ENCODE results near the gene PRELP. TPM values are rescaled to one million over a fixed set of nuclear protein-coding genes. Genes with fewer than 3 reads are reported as not detected.
A peak's percentile ranks its signal among the peaks of the same experiment; 100 is the strongest.

Gene PRELP
- total RNA-seq, 1 donor from 2014 or later, result 0.11 TPM

DNA sequence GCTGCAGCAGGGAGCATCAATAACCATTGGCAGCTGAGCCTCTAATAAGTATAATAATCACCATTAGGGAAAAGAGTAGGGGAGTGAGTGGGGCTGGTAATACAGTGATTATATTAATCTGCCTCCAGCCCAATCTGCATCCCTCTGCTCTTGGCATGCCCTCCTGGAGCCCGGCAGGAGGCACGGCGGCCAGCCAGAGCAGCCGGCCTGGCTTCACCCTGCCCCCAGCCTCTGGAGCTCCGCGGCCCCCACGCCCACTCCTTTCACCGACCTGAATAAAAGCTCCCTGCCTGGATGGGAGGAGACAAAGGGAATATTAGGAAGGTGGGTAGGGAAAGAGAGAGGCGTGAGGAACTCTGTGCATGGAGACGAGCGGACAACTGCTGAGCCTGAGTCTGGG lies 46.6 kb downstream of the PRELP start:
- DNase-seq (ENCODE audit: low read depth), result no peak

DNA sequence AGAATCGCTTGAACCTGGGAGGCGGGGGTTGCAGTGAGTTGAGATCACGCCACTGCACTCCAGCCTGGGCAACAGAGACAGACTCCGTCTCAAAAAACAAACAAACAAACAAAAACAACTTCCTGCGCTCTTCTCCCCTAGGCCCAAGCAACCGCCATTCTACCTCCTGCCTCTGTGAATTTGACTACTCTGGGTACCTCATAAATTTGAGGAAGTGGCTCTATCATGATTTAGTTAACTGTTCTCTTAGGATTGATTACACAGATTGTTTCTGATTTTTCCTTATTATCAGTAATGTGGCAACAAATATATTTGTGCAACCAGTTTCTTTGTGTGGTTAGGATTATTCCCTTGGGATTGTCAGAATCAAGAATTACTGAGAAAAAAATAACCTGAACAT lies 48.1 kb downstream of the PRELP start:
- DNase-seq (ENCODE audit: low read depth), result no peak

DNA sequence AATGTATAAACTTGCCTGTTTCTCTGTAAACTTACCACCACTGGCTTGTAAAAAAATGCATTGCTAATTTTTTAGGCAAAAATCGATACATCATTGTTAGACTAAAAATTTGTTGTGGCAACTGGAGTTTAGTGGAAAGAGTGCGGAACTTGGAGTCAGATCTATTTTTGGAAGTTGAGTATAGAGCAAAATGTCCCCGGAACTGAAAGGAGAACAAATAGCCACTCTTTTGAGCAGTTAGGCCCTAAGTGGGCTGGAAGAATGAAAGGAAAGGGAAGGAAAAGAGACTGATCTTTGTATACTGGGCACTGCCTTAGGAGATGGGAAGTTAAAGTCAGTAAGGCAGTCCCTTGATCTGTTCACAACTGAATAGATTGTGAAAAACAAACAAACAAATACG lies 48.5 kb downstream of the PRELP start:
- no peak for DNase-seq (ENCODE audit: low read depth)

DNA sequence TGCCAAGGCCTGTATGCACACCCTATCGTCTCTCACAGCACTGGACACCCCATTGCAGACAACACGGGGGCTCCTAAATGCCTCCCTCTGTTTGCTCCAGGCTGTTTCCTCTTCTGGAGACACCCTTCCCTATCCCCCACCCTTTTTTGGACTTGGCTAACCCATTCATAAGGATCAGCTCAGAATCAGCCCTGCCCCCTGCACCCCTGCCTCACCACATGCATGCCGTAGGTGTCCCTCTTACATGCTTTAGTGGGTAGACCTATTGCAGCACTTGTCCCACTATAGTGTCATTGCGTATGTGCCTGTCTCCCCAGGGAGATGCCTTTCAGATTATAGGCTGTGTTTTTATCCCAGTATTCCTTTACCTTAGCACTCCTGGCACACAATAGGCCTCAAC lies 49.2 kb downstream of the PRELP start:
- DNase-seq (ENCODE audit: low read depth), result no peak

DNA sequence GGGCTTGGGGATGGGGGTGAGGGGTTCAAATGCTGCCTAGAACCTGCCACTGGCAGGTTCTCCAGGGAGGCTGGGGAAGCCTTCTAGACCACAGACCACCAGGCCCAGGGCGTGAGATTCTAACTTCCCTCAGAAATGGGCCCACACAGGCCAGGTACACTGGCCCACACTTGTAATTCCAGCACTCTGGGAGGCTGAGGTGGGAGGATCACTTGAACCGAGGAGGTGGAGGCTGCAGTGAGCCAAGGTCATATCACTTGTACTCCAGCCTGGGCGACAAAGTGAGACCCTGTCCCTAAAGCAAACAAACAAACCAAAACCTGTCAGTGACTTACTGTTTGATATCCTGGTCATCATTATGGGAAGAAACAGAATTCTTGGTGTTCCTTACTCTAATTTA lies 50.1 kb downstream of the PRELP start:
- no peak for DNase-seq (ENCODE audit: low read depth)

DNA sequence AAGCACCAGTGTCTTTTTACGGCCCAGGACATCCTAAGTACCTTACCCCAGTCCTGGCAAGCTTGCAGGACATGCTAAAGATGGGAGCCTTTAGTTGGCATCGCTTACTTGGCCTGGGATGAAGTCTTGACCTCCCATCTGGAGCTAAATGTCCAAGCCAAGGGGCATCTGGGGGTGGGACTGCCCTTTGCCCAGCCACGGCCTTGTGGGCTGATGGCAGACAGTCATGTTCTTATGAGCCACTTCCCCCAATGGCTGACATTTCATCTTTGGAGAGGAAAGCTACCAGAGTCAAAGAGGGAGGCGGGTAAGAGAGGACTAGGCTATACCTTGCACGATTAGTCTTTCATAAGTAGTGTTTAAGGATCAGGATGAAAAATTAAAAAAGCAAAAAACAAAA lies 50.5 kb downstream of the PRELP start:
- DNase-seq (ENCODE audit: low read depth), result no peak

DNA sequence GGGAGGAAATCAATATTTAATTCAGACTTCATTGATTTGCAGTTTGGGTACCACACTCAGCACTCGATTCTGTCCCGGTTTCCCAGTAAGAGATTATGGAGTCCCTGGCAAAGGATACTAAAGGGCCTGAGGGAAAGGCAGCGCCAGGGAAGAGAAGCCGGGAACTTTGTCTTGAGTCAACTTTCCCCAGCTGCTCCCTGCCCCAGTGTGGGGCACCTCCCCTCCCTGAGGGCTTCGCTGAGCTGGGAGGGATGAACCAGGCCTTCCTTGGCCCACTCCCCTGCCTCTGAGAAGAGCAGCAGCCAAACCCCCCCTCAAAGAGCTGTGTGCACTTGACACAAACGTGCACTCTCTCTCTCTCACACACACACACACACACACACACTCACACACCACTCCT lies 51.0 kb downstream of the PRELP start:
- no peak for DNase-seq (ENCODE audit: low read depth)

DNA sequence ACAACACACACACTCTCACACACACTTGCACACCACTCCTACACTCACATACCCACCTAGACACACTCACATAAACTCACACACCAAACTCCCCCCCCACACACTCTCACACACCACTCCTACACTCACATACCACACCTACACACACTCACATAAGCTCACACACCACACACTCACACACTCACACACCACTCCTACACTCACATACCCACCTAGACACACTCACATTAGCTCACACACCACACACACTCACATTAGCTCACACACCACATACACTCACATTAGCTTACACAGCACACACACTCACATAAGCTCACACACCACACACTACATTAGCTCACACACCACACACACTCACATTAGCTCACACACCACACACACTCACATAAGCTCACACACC lies 51.4 kb downstream of the PRELP start:
- DNase-seq (ENCODE audit: low read depth), result no peak

DNA sequence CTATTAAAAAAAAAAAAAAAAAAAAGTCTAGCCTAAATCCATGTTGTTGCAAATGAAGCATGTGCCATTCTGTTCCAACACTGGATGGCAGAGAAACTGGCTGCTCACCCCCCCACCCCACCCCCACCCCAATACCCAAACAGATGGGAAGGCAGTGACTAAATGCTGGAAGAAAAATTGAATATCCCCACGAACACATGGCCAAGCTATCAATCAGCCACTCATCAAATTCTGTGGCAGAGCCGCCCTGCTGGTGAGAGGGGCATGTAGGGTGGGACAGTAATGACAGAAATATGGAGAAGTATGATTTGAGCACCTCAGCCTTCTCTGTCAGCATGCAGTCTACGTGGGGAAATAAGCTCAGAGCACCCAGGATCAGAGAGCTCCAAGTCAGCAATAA lies 52.5 kb downstream of the PRELP start:
- no peak for DNase-seq (ENCODE audit: low read depth)

DNA sequence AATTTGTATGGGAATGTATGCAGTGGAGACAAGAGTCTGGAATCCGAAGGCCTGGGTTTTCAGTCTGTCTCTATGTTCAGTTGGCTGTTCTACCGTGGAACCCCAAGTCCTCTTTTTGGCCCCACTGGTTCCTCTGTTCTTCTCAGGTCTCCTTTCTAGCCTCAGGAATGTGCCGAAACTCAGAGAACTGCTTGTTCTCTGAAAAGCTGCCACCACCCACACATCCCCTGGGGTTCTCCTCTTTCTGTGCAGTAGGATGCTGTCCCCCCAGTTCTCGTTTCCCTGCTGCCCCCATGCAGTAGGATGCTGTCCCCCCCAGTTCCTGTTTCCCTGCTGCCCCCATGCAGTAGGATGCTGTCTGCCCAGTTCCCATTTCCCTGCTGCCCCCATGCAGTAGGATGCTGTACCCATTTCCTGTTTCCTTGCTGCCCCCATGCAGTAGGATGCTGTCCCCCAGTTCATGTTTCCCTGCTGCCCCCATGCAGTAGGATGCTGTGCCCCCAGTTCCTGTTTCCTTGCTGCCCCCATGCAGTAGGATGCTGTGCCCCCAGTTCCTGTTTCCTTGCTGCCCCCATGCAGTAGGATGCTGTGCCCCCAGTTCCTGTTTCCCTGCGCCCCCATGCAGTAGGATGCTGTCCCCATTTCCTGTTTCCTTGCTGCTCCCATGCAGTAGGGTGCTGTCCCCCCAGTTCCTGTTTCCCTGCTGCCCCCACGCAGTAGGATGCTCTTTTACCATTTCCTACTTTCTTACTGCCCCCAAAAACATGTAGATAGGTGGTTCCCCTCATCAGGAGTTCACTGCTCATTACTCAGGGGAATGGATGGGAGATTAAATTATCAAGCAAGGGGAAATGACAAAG lies 53.6 kb downstream of the PRELP start:
- DNase-seq (ENCODE audit: low read depth), result no peak

DNA sequence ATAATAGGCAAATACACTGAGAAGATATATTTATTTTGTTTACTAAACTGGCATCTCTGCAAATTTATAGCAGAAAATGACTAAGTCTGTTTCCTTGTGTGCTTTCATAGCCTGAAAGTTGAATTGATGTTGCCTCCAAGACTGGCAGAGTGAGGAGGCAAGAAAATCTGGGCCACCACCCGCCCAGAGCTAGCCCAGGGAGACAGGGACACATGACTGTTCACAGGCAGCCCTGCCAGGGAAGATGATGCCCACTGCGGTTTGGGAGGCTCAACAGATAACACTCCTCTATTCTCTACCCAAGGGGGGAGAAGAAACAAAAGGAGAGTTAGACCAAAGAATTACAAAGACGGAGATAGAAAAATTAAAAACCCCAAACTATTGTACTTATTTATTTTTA lies 55.5 kb downstream of the PRELP start:
- no peak for DNase-seq (ENCODE audit: low read depth)

DNA sequence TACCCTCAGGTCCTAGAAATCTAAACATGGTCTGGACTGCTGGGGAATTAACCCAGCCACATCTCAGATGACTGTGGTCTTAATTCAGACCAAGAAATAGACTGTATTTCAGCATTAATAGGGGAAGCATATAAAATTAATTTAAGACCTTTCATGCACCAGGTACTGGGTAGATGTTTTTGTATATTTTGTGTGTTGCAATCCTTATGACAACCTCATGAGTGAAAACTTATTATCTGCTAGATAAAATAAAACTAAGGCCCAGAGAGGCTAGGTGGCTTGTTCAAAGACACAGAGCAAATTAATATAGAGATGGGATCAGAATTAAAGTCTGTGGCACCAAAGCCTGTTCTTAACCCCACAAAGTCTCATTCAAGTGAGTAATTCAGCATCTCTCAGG lies 58.4 kb downstream of the PRELP start:
- no peak for DNase-seq (ENCODE audit: low read depth)

DNA sequence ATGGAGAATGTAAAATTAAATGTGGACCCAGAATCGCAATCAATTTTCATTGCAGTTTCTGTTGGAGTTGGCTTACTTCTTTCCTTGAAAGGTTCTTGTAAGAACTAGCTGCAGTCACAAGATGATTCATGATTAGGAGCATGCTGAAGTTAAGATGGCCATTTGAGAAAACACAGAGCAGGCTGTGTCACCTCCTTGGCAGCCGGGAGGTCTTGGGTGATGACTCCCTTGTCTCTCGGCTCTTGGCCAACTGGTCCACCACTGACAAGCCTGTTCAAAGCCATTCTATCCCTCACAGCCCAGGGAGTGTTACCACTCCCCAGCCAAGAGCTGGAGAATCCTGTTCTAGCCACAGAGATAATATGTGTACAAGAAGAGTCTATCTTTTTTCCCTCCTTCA lies 58.9 kb downstream of the PRELP start:
- DNase-seq (ENCODE audit: low read depth), result peak; percentile 92

DNA sequence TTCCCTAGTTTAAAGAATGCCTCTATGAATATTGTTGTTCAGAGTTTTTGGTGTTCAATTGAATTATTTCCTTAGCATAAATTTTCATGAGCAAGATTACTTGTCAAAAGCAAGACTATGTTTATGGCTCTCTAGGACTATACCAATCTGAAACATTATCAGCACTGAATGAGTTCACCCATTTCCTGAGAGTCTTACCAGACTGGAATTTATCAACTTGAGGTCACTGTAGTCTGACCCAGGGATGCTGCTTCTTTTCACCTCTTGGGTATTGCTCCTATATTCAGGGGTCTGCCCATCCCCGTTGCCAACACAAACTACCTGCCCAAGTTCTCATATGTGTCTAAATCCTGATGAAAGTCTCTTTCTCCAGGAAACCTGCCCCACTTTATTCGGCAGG lies 61.0 kb downstream of the PRELP start:
- DNase-seq (ENCODE audit: low read depth), result no peak

DNA sequence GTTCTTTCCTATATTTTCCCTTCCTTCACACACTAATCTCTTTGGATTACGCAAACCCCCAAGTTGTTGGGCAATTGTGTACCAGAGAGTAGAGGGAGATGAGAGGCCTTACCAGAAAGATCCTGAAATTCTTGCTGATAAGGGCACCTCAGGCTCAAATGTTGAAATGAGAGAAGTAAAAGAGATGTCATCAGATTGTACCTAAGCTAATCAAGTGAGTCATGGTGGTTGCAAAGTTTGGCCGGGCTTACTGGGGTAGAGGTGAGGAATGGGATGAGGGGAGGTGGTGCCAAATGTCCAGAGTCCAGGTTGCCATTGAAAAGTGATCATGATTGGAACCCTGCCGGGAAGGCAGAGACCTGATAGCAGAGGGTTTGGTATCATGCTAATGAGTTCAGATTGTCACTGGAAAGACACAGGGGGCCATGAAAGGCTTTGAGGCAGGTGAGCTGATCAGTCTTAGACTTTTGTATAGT lies 61.4 kb downstream of the PRELP start:
- no peak for DNase-seq (ENCODE audit: low read depth)

DNA sequence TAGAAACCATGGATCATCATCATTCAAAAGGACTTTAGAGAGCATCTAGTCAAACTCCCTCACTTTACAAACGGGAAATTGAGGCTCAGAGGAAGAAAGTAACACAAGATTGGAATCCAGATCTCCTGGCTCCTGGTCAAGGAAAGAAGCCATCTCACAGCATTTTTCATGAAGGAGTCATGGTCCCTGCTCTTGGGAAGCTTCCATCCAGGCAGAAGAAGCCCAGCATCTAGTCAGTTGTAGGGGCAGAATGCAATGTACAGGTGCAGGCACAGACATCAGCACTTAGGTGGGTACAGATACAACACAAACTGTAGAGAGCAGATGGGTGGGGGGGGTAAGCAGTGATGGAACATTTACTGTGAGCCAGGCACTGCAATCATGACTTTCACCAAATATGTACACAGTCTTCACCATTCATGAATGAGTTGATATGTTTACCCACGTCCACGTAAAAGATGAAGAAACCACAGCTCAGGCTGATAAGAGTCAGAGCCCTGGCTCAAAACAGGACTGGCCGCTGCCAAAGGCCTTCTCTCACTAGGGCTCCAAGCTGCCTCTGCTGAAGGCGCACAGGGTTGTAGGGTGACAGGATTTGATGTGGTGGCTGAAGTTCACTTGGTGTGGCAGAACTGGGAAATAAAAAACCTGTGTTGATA lies 62.3 kb downstream of the PRELP start:
- DNase-seq (ENCODE audit: low read depth), result no peak

DNA sequence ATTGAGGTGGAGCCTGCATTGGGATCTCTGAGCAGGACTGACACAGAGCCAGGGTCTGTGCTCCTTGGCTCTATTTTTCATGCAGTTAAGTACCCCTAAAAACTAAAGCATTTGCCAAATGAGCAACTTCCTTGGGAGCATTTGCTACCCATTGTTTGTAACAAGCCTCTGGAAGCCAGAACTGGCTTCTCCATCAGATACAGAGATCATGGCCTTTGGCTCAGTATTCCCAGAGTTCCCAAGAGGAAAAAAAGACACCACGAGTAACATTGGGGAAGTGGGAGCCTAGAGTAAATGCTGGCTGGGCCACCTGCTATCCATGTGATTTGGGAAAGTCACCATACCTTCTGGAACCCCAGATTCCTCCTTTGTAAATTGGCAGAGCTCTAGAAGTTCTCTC lies 63.1 kb downstream of the PRELP start:
- DNase-seq (ENCODE audit: low read depth), result no peak

DNA sequence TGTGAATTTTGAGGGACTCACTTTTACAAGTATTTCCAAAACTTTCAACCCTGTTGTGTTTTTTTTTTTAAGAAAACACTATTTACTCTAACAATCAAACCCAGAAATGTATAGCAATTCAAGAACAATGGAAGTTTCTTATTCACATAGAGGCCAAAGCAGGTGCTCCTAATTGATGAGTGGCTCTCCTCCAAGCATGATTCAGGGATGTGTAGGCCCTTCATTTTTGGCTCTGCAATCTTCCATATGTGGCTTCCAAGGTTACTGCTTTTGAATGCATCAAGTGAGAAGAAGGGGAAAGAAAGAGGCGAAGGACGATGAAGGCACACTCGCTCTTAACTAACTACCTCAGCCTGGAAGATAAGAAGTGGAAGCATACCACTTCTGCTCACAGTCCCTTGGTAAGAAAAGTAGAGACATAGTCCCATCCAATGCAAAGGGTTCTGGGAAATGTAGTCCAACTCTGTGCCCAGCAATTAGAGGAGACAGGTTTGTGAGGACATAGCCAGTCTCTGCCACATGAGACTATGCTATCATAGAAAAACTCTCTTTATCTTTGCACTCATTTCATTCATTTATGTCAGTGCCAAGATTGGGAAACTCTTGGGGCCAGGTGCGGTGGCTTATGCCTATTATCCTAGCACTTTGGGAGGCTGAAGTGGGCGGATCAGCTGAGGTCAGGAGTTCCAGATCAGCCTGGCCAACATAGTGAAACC lies 64.4 kb downstream of the PRELP start:
- no peak for DNase-seq (ENCODE audit: low read depth)

Data from myocyte (in vitro differentiated cells).